ENCODE results near the gene SLC39A1. TPM values are rescaled to one million over a fixed set of nuclear protein-coding genes. Genes with fewer than 3 reads are reported as not detected.

SLC39A1 gene
- polyA plus RNA-seq, 1 of the 3 experiments (the other 2 are of a cell fraction): 89.6 TPM

GRCh38 chr1:153968408-153968807, 5.1 kb upstream of the SLC39A1 start:
- H3K9me3 ChIP-seq: no peaks in the 10 kb centered on the region
- peaks cover 0 to 22% of the 10 kb centered on the region in 2 experiments; a peak in 2 of 4 replicates for H3K4me1 ChIP-seq (ENCODE audit: control insufficient read depth in 1 of 2, insufficient read depth in 2 of 2, low read depth in 1 of 2, low read length in 1 of 2)
- 19% methylated on average over 13 of the region's 13 CpGs for WGBS (ENCODE audit: low lambda C conversion rate)
- POLR2A ChIA-PET: interaction anchor here (1.0 to 3.6 kb wide), 5 partner anchors 8 to 185 kb away, joined by 3 to 69 read pairs (median 32); partner anchors contain the start of genes CRTC2, JTB and RPS27
- H3K9me2 ChIP-seq: no peaks in the 10 kb centered on the region
- CTCF ChIA-PET: interaction anchor here (0.8 to 7.0 kb wide), 11 partner anchors 10 to 175 kb away, joined by 3 to 44 read pairs (median 5); partner anchors contain the start of genes DENND4B, GATAD2B, JTB and RAB13
- 0 out of 2 replicates have a peak overlapping the region, but pooled peaks have one; percentile 33 for H2AFZ ChIP-seq (ENCODE audit: low read depth)
- peak; percentile 48 for DNase-seq
- peak overlapping the region in 1 of 2 experiments; percentile 87; a peak in 2 of 4 replicates for H3K27ac ChIP-seq (ENCODE audit: low read depth in 2 of 2, low read length in 1 of 2)
- H3K4me3 ChIP-seq (ENCODE audit: low read depth in 2 of 2, low read length in 1 of 2): peak overlapping the region; percentile 61 to 85
- H3K36me3 ChIP-seq (replicated peaks in 1 of 2; ENCODE audit: control insufficient read depth in 1 of 2, insufficient read depth in 2 of 2, low read length in 1 of 2): peaks cover 0 to 4% of the 10 kb centered on the region in 2 experiments
- H3K27me3 ChIP-seq (ENCODE audit: insufficient read depth): no peaks in the 10 kb centered on the region
- H3K4me2 ChIP-seq: peak overlapping the region; percentile 95
- no peaks in the 10 kb centered on the region for H4K20me1 ChIP-seq (ENCODE audit: insufficient read depth)
- H3F3A ChIP-seq (replicated peaks; ENCODE audit: insufficient read depth): peaks cover 14% of the 10 kb centered on the region
- peak overlapping the region; percentile 74; the same call in 1 of the 2 replicates for H3K9ac ChIP-seq
- TF ChIP-seq MXI1 (IDR thresholded peaks at IDR 0.05; ENCODE audit: low read depth, low read length) (peak; percentile 21; the same call in 1 of the 2 replicates), USF2 (IDR thresholded peaks at IDR 0.05; ENCODE audit: borderline replicate concordance, low read depth, low read length) (no peak), GATA2 (CRISPR knock-in tag; IDR thresholded peaks at IDR 0.05) (no peak), REST (IDR thresholded peaks at IDR 0.05; ENCODE audit: low read depth, low read length) (no peak), RCOR1 (IDR thresholded peaks at IDR 0.05; ENCODE audit: low read length) (no peak), RFX5 (IDR thresholded peaks at IDR 0.05; ENCODE audit: low read length) (no peak), RAD21 (IDR thresholded peaks at IDR 0.05; ENCODE audit: low read length) (no peak)
- peaks cover 26% of the 10 kb centered on the region; the same call in 1 of the 2 replicates for H3K79me2 ChIP-seq (ENCODE audit: insufficient read depth)

- peaks cover 0 to under 1% of the 10 kb centered on the region in 2 experiments for H3K36me3 ChIP-seq (replicated peaks in 1 of 2; ENCODE audit: control insufficient read depth in 1 of 2, insufficient read depth in 2 of 2, low read length in 1 of 2)
- CTCF ChIA-PET: interaction anchor here (0.6 to 7.0 kb wide), 16 partner anchors 10 to 174 kb away, joined by 3 to 44 read pairs (median 4); partner anchors contain the start of genes DENND4B, GATAD2B, JTB and RAB13
- WGBS (ENCODE audit: low lambda C conversion rate): under 1% methylated on average over 8 of the region's 8 CpGs
- H3K4me3 ChIP-seq (ENCODE audit: low read depth in 2 of 2, low read length in 1 of 2): peak overlapping the region; percentile 61 to 85
- H3K9me2 ChIP-seq: no peaks in the 10 kb centered on the region
- peaks cover 0 to 22% of the 10 kb centered on the region in 2 experiments; a peak in 2 of 4 replicates for H3K4me1 ChIP-seq (ENCODE audit: control insufficient read depth in 1 of 2, insufficient read depth in 2 of 2, low read depth in 1 of 2, low read length in 1 of 2)
- TF ChIP-seq YY1 (IDR thresholded peaks at IDR 0.05; ENCODE audit: low read depth) (no peak), FOXJ3 (CRISPR knock-in tag; IDR thresholded peaks at IDR 0.05) (no peak; the same call in 1 of the 2 replicates)
- H3K9me3 ChIP-seq: no peaks in the 10 kb centered on the region
- peaks cover 14% of the 10 kb centered on the region for H3F3A ChIP-seq (replicated peaks; ENCODE audit: insufficient read depth)
- peaks cover 29% of the 10 kb centered on the region for H3K79me2 ChIP-seq (ENCODE audit: insufficient read depth)
- H3K27me3 ChIP-seq (ENCODE audit: insufficient read depth): no peaks in the 10 kb centered on the region
- peak overlapping the region; percentile 95 for H3K4me2 ChIP-seq
- peak; percentile 29 for DNase-seq
- peak overlapping the region; percentile 77 to 87; a peak in 3 of 4 replicates for H3K27ac ChIP-seq (ENCODE audit: low read depth in 2 of 2, low read length in 1 of 2)
- no peaks in the 10 kb centered on the region for H4K20me1 ChIP-seq (ENCODE audit: insufficient read depth)
- H2AFZ ChIP-seq (ENCODE audit: low read depth): peak overlapping the region; percentile 82
- POLR2A ChIA-PET: interaction anchor here (0.6 to 3.6 kb wide), 15 partner anchors 9 to 554 kb away, joined by 3 to 69 read pairs (median 6); partner anchors contain the start of genes CRTC2, DENND4B, JTB and RAB13
- H3K9ac ChIP-seq: peak overlapping the region; percentile 74; the same call in 1 of the 2 replicates
These were observed 4.6 kb upstream of the SLC39A1 start for GRCh38 chr1:153968000-153968363.

Data from SK-N-SH (cell line).